Cardiac fibroblast (primary cell): ENCODE results near the gene NANOS1.

Experiments used
- DNase-seq, 2 donors: peaks; one replicate each; pipeline versions ENCODE4 v3.0.0 to v3.0.0-alpha.2; 2010; ENCODE audit warnings: low read depth in 2 of 2
- H3K4me3 ChIP-seq, 2 donors: replicated peaks in 1 of 2; 1 replicate in 1 of 2; 2 replicates in 1 of 2; pipeline ENCODE4 v1.5.1; 2011; ENCODE audit warnings: low read depth in 2 of 2, low read length in 2 of 2, mild to moderate bottlenecking in 2 of 2, moderate library complexity in 1 of 2
- CTCF ChIP-seq: IDR thresholded peaks from one replicate; pipeline ENCODE4 v1.5.1; 2011; ENCODE audit warnings: low read depth, mild to moderate bottlenecking, low read length, inconsistent platforms

The NANOS1 gene

GRCh38 chr10:118985576-118985975, 43.9 kb upstream of the NANOS1 start:
- no peak for DNase-seq
- TF ChIP-seq CTCF: no peak
- no peak overlapping the region for H3K4me3 ChIP-seq

GRCh38 chr10:118986815-118987790, 42.4 kb upstream of the NANOS1 start:
- no peak for DNase-seq
- H3K4me3 ChIP-seq: no peak overlapping the region
- no peak for TF ChIP-seq CTCF

- no peak overlapping the region for H3K4me3 ChIP-seq
- DNase-seq: no peak
- no peak for TF ChIP-seq CTCF
These were observed 39.2 kb upstream of the NANOS1 start for GRCh38 chr10:118990326-118990725.

GRCh38 chr10:118992496-118992895, 37.0 kb upstream of the NANOS1 start:
- no peak overlapping the region for H3K4me3 ChIP-seq
- no peak for TF ChIP-seq CTCF
- no peak for DNase-seq

GRCh38 chr10:118993214-118993613, 36.3 kb upstream of the NANOS1 start:
- no peak for TF ChIP-seq CTCF
- DNase-seq: no peak
- H3K4me3 ChIP-seq: no peak overlapping the region

- H3K4me3 ChIP-seq: no peak overlapping the region
- DNase-seq: no peak
- no peak for TF ChIP-seq CTCF
These were observed 35.2 kb upstream of the NANOS1 start for GRCh38 chr10:118994321-118994720.
